ENCODE data around the gene XRCC5. TPM values are rescaled to one million over a fixed set of nuclear protein-coding genes. Genes with fewer than 3 reads are reported as not detected.

XRCC5 gene
- polyA plus RNA-seq, 1 donor from 2014 or later: 279 TPM

DNA sequence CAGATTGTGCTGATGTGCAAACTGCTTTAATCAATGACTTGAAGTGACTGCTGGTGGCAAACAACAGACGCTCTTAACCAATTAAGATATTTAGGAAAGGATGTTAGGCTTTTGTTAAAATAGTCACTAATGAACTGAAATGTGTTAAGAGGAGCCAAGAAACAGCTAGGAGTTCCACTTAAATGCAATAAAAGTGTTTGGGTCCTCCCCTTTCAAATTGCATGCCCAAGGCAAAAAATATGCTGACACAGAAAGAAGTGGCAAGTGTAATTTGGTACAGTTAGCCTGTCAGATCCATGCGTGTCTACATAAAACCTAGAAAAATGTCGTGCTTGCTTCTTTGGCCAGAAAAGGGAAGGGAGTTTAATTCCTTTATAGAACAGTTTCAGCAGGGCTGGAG lies 61.9 kb downstream of the XRCC5 start:
- no peak overlapping the region for H3K9ac ChIP-seq (ENCODE audit: low read length)
- no peak overlapping the region for H3K4me2 ChIP-seq (ENCODE audit: low read length)
- H3K36me3 ChIP-seq (ENCODE audit: insufficient read depth, low read length): peaks cover 4% of the 10 kb centered on the region
- no peaks in the 10 kb centered on the region for H3K9me2 ChIP-seq (ENCODE audit: insufficient read depth, low read length)
- no peaks in the 10 kb centered on the region for H4K20me1 ChIP-seq (ENCODE audit: insufficient read depth)
- TF ChIP-seq CTCF (IDR thresholded peaks at IDR 0.05; ENCODE audit: poor library complexity, severe bottlenecking): no peak
- no peak for TF ChIP-seq RAD21 (conservative IDR thresholded peaks at IDR 0.05)
- TF ChIP-seq EZH2 (IDR thresholded peaks at IDR 0.05; ENCODE audit: borderline replicate concordance, insufficient read depth, low read length, poor library complexity, severe bottlenecking): no peak
- TF ChIP-seq EP300 (conservative IDR thresholded peaks at IDR 0.05; ENCODE audit: poor library complexity, severe bottlenecking): no peak
- no peak for TF ChIP-seq REST (IDR thresholded peaks at IDR 0.05; ENCODE audit: borderline replicate concordance)
- no peak for TF ChIP-seq POLR2AphosphoS5 (IDR thresholded peaks at IDR 0.05)
- no peak for TF ChIP-seq TAF1 (IDR thresholded peaks at IDR 0.05; ENCODE audit: low read depth)
- no peak for TF ChIP-seq SMC3 (conservative IDR thresholded peaks at IDR 0.05; ENCODE audit: poor library complexity)
- TF ChIP-seq MXI1 (conservative IDR thresholded peaks at IDR 0.05; ENCODE audit: poor library complexity, severe bottlenecking): no peak
- H3K27ac ChIP-seq (ENCODE audit: low read length): no peak overlapping the region
- no peak overlapping the region for H2AFZ ChIP-seq (ENCODE audit: low read depth, low read length)
- H3F3A ChIP-seq (ENCODE audit: insufficient read depth, low read length, poor library complexity, severe bottlenecking): no peaks in the 10 kb centered on the region
- H3K27me3 ChIP-seq (ENCODE audit: insufficient read depth, low read depth, low read length): no peaks in the 10 kb centered on the region
- H3K9me3 ChIP-seq (ENCODE audit: low read length): no peaks in the 10 kb centered on the region
- no peak overlapping the region for H3K4me3 ChIP-seq (ENCODE audit: low read length)
- H3K79me2 ChIP-seq (replicated peaks; ENCODE audit: insufficient read depth, low read length): no peaks in the 10 kb centered on the region

- Histone ChIP-seq H4K20me1 (ENCODE audit: insufficient read depth) (no peaks in the 10 kb centered on the region), H3K9me3 (ENCODE audit: low read length) (no peaks in the 10 kb centered on the region), H3K36me3 (ENCODE audit: insufficient read depth, low read length) (peaks cover 4% of the 10 kb centered on the region), H3K4me2 (ENCODE audit: low read length) (no peak overlapping the region), H3K27me3 (ENCODE audit: insufficient read depth, low read depth, low read length) (no peaks in the 10 kb centered on the region), H3K27ac (ENCODE audit: low read length) (no peak overlapping the region), H3K9me2 (ENCODE audit: insufficient read depth, low read length) (no peaks in the 10 kb centered on the region), H3F3A (ENCODE audit: insufficient read depth, low read length, poor library complexity, severe bottlenecking) (no peaks in the 10 kb centered on the region), H2AFZ (ENCODE audit: low read depth, low read length) (no peak overlapping the region), H3K4me3 (ENCODE audit: low read length) (no peak overlapping the region), H3K79me2 (replicated peaks; ENCODE audit: insufficient read depth, low read length) (peaks cover 8% of the 10 kb centered on the region), H3K9ac (ENCODE audit: low read length) (no peak overlapping the region)
- TF ChIP-seq POLR2AphosphoS5 (IDR thresholded peaks at IDR 0.05) (no peak), EP300 (conservative IDR thresholded peaks at IDR 0.05; ENCODE audit: poor library complexity, severe bottlenecking) (no peak), TAF1 (IDR thresholded peaks at IDR 0.05; ENCODE audit: low read depth) (no peak), REST (IDR thresholded peaks at IDR 0.05; ENCODE audit: borderline replicate concordance) (no peak), MXI1 (conservative IDR thresholded peaks at IDR 0.05; ENCODE audit: poor library complexity, severe bottlenecking) (no peak), CTCF (IDR thresholded peaks at IDR 0.05; ENCODE audit: poor library complexity, severe bottlenecking) (no peak), RAD21 (conservative IDR thresholded peaks at IDR 0.05) (no peak), SMC3 (conservative IDR thresholded peaks at IDR 0.05; ENCODE audit: poor library complexity) (no peak), EZH2 (IDR thresholded peaks at IDR 0.05; ENCODE audit: borderline replicate concordance, insufficient read depth, low read length, poor library complexity, severe bottlenecking) (no peak)
Observed at GRCh38 chr2:216172493-216172892, 63.3 kb downstream of the XRCC5 start.

Data from neural cell (in vitro differentiated cells).